GM12865 (cell line): ENCODE data around the gene FOXI1.
"Not testable (repeated sequence)": the region's sequence is repeated elsewhere in the genome, so short reads cannot be mapped to it uniquely, and the experiment has no call there.

Experiments used
- DNase-seq: peaks from one replicate; pipeline ENCODE4 v3.0.0; 2010; ENCODE audit warnings: low read depth
- H3K4me3 ChIP-seq: 2 replicates; pipeline ENCODE4 v1.5.1; 2011; ENCODE audit warnings: mild to moderate bottlenecking, low read depth, low read length, control low read depth
- TF ChIP-seq, protein P1 (sequence below): IDR thresholded peaks from 2 replicates; pipeline ENCODE4 v1.5.1; 2011; ENCODE audit warnings: low read length, control low read depth, low read depth, inconsistent platforms; ENCODE audit not compliant: insufficient read depth; ENCODE audit errors: missing control alignments

Gene FOXI1

DNA sequence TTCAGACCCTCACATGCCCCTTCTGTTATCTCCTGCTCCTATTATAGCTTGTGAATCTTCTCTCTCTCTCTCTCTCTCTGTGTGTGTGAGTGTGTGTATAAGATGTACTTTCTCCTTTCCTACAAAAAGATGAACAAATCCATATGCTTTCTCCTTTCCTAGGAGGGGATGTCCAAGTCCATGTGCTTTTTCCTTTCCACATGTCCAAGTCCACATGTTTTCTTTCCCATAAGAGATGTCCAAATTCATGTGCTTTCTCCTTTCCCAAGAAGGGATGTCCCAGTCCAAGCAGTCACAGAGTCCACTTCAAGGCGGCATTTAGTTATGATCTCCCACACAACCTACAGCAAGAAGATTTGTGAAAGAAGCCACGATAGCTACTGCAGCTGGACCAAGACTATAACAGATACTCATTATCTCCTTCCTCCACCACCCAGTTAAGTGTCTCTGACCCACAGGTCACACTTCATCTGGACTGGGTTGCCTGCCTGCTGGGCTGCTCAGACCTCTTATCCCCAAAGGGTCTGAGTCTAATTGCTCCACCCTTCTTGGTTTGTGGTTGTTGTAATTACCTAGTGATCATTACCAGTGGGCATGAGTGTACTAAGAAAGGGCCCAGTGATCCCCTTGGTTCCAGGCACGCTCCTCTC is 18.4 kb upstream of the FOXI1 start:
- no peak overlapping the region for H3K4me3 ChIP-seq
- no peak for DNase-seq
- TF ChIP-seq, protein P1, sequence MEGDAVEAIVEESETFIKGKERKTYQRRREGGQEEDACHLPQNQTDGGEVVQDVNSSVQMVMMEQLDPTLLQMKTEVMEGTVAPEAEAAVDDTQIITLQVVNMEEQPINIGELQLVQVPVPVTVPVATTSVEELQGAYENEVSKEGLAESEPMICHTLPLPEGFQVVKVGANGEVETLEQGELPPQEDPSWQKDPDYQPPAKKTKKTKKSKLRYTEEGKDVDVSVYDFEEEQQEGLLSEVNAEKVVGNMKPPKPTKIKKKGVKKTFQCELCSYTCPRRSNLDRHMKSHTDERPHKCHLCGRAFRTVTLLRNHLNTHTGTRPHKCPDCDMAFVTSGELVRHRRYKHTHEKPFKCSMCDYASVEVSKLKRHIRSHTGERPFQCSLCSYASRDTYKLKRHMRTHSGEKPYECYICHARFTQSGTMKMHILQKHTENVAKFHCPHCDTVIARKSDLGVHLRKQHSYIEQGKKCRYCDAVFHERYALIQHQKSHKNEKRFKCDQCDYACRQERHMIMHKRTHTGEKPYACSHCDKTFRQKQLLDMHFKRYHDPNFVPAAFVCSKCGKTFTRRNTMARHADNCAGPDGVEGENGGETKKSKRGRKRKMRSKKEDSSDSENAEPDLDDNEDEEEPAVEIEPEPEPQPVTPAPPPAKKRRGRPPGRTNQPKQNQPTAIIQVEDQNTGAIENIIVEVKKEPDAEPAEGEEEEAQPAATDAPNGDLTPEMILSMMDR, result no peak

GRCh38 chr5:170092455-170093101 is 13.1 kb upstream of the FOXI1 start:
- TF ChIP-seq, protein P1, result no peak
- no peak overlapping the region for H3K4me3 ChIP-seq
- DNase-seq, result no peak

DNA sequence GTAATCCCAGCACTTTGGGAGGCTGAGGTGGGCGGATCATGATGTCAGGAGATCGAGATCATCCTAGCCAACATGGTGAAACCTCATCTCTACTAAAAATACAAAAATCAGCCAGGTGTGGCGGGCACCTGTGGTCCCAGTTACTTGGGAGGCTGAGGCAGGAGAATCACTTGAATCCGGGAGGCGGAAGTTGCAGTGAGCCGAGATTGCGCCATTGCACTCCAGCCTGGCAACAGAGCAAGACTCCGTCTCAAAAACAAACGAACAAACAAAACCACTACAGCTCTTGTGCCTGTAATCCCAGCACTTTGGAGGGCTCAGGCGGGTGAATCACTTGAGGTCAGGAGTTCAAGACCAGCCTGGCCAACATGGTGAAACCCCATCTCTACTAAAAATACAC is 11.4 kb upstream of the FOXI1 start:
- not testable (repeated sequence) for DNase-seq

DNA sequence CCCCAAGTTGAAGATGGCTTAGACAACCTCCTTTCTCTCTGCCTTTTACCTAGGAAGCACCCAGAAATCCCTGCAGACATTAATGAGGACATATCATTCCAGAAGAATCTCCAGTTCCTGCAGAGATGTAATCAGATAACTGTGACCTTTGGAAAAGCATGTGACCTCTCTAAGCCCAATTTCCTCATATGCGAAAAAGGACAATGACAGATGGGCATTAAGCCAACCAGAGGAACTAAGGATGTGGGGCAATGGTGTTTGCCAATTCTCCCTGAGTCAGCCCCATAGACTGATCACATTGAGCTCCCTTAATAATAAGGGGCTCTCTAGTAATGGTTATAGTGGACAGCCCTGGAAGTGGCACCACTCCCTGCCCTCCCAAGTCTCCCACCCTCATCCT is 10.1 kb upstream of the FOXI1 start:
- TF ChIP-seq, protein P1, result no peak
- DNase-seq, result no peak
- H3K4me3 ChIP-seq, result no peak overlapping the region

More for the DNA sequence above, 11.4 kb upstream of the FOXI1 start:
- H3K4me3 ChIP-seq, result not testable (repeated sequence)

DNA sequence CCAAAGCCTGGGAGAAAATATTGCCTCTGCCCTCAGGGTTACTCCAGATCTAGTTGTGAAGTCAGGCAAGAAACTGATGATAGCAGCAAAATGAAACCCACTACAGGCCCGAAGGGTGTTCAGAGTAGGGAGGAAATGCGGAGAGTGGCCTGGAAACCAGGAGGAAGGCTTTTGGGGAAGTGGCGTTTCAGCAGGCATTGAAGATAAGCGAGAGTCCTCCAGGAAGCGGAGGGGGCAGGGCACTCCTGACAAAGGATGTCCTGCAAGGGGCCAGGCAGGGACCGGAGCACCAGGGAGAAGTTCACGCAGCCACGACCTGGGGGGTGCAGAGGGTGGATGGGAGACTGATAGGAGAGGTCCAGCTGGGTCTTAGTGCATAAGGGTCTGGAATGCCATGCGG is 7.8 kb upstream of the FOXI1 start:
- TF ChIP-seq, protein P1, result no peak
- no peak overlapping the region for H3K4me3 ChIP-seq
- no peak for DNase-seq

DNA sequence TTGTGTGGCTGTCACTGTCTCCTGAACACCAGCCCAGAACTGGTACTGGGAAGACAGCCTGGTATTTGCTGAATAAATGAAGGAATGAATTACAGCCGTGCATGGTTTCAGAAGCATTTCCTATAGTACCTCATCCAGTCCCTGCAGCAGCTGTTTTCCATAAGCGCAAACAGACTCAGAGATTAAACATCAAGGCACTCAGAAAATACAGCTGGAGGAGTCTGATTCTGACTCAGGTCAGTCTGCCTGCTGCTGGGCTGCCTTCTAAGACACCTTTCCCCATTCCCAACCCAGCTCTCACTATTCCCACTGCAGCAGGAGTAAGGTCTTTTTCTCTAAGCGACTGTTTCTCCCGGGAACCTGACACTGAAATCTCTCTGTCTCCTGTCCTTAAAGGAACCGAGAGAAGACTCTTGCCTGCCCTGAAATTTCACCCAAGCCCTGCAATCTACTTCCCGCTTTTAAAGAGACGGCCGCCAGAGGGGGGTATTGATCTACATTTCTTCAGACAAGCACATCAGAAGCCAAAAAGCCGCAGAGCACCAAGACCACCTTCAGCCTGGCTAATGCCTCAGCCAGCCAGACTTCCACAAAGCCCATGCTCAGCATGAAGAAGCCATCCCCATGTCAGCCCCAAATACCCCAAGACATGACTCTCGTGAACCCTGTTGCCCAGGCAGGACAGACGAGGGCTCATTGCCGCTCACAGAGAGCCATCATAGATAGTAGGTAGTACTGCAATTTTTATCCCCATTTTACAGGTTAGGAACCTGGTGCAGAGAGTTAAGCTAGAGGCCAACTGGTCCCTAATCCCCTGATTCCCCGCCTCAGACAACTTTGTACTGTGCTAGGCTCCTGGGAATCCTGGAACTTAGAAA is 5.4 kb upstream of the FOXI1 start:
- H3K4me3 ChIP-seq, result no peak overlapping the region
- DNase-seq, result peak; percentile 84
- TF ChIP-seq, protein P1, result peak; percentile 60

- TF ChIP-seq, protein P1, result no peak
- DNase-seq, result no peak
- no peak overlapping the region for H3K4me3 ChIP-seq
These were observed 2.2 kb upstream of the FOXI1 start for GRCh38 chr5:170103447-170103846.
